Neuronal stem cell (in vitro differentiated cells): ENCODE data around the gene FRMD4B.

ENCODE experiments used
- DNase-seq: peaks from one replicate; pipeline ENCODE4 v3.0.0-alpha.2; 2013; ENCODE audit warnings: low spot score
- H2AFZ ChIP-seq: one replicate; pipeline ENCODE4 v1.6.1; 2013; ENCODE audit warnings: mild to moderate bottlenecking, low read length, inconsistent platforms
- H2AK5ac ChIP-seq: 2 replicates; pipeline ENCODE4 v1.6.1; 2013; ENCODE audit warnings: low read depth, mild to moderate bottlenecking, inconsistent platforms, low read length, moderate library complexity, mixed read lengths
- H2BK120ac ChIP-seq: 2 replicates; pipeline ENCODE4 v1.6.1; 2013; ENCODE audit warnings: low read depth, mild to moderate bottlenecking, inconsistent platforms, low read length, moderate library complexity, mixed read lengths
- H2BK12ac ChIP-seq: one replicate; pipeline ENCODE4 v1.6.1; 2013; ENCODE audit warnings: low read length, inconsistent platforms
- H2BK15ac ChIP-seq: 2 replicates; pipeline ENCODE4 v1.6.1; 2013; ENCODE audit warnings: mild to moderate bottlenecking, low read length, inconsistent platforms, mixed read lengths
- H2BK5ac ChIP-seq: one replicate; pipeline ENCODE4 v1.6.1; 2013; ENCODE audit warnings: inconsistent platforms, mild to moderate bottlenecking, low read length, moderate library complexity
- H3K14ac ChIP-seq: one replicate; pipeline ENCODE4 v1.6.1; 2013; ENCODE audit warnings: low read length, inconsistent platforms
- H3K18ac ChIP-seq: 2 replicates; pipeline ENCODE4 v1.6.1; 2013; ENCODE audit warnings: low read length, inconsistent platforms
- H3K23ac ChIP-seq: 2 replicates; pipeline ENCODE4 v1.6.1; 2013; ENCODE audit warnings: low read depth, mild to moderate bottlenecking, mixed read lengths, low read length, inconsistent platforms; ENCODE audit not compliant: poor library complexity
- H3K27ac ChIP-seq: replicated peaks from 3 replicates; pipeline ENCODE4 v1.5.1; 2013; ENCODE audit warnings: low read length, inconsistent platforms
- H3K27me3 ChIP-seq, 3 experiments: 2 replicates each; pipeline ENCODE4 v1.6.1; 2013; ENCODE audit warnings: low read length in 3 of 3, mild to moderate bottlenecking in 2 of 3, inconsistent platforms in 1 of 3, low read depth in 1 of 3, mixed read lengths in 1 of 3, moderate library complexity in 1 of 3; ENCODE audit not compliant: control insufficient read depth in 3 of 3, insufficient read depth in 3 of 3
- H3K36me3 ChIP-seq, 2 donors: replicated peaks in 1 of 2; 2 replicates each; pipeline ENCODE4 v1.6.1; 2013; ENCODE audit warnings: low read length in 2 of 2; ENCODE audit not compliant: control insufficient read depth in 2 of 2, insufficient read depth in 2 of 2
- H3K4ac ChIP-seq: 2 replicates; pipeline ENCODE4 v1.6.1; 2013; ENCODE audit warnings: inconsistent platforms, mild to moderate bottlenecking, low read length, moderate library complexity
- H3K4me1 ChIP-seq, 2 donors: 1 replicate in 1 of 2; 2 replicates in 1 of 2; pipeline ENCODE4 v1.6.1; 2013; ENCODE audit warnings: low read length in 2 of 2, low read depth in 1 of 2; ENCODE audit not compliant: control insufficient read depth in 2 of 2, insufficient read depth in 1 of 2
- H3K4me2 ChIP-seq: one replicate; pipeline ENCODE4 v1.6.1; 2013; ENCODE audit warnings: mild to moderate bottlenecking, low read length, inconsistent platforms; ENCODE audit not compliant: insufficient read depth, poor library complexity, severe bottlenecking
- H3K4me3 ChIP-seq, 2 donors: 2 replicates each; pipeline ENCODE4 v1.5.1; 2013; ENCODE audit warnings: low read length in 2 of 2, mild to moderate bottlenecking in 2 of 2, inconsistent platforms in 1 of 2, moderate library complexity in 1 of 2
- H3K79me1 ChIP-seq: one replicate; pipeline ENCODE4 v1.6.1; 2013; ENCODE audit warnings: low read depth, mild to moderate bottlenecking, inconsistent platforms, low read length, moderate library complexity
- H3K9ac ChIP-seq: one replicate; pipeline ENCODE4 v1.6.1; 2013; ENCODE audit warnings: mild to moderate bottlenecking, low read depth, low read length, inconsistent platforms; ENCODE audit not compliant: poor library complexity
- H3K9me3 ChIP-seq, 2 donors: replicated peaks in 1 of 2; 2 replicates each; pipeline versions ENCODE3 to v1.6.1; 2013; ENCODE audit warnings: low read length in 2 of 2, mild to moderate bottlenecking in 2 of 2, inconsistent platforms in 1 of 2, low read depth in 1 of 2, mixed read lengths in 1 of 2, moderate library complexity in 1 of 2; ENCODE audit not compliant: control insufficient read depth in 2 of 2, insufficient read depth in 1 of 2
- H4K8ac ChIP-seq: one replicate; pipeline ENCODE4 v1.6.1; 2013; ENCODE audit warnings: low read depth, mild to moderate bottlenecking, inconsistent platforms, low read length, moderate library complexity
- H4K91ac ChIP-seq: one replicate; pipeline ENCODE4 v1.6.1; 2013; ENCODE audit warnings: low read length, low read depth, mild to moderate bottlenecking, inconsistent platforms; ENCODE audit not compliant: poor library complexity
- WGBS, 2 donors: extraction: QIAGEN DNeasy Blood & Tissue Kit; methylation state at CpG; one replicate each; pipeline ENCODE4 v1.1.7; 2013; ENCODE audit warnings: missing lambda C conversion rate in 2 of 2, mixed read lengths in 1 of 2; ENCODE audit not compliant: insufficient read length in 2 of 2, insufficient replicate concordance in 1 of 2; ENCODE audit errors: extremely low coverage in 2 of 2; 5-methylcytosine and 5-hydroxymethylcytosine counted together

FRMD4B gene

GRCh38 chr3:69376731-69377130 lies 9.2 kb downstream of the FRMD4B start:
- Histone ChIP-seq H3K23ac (no peak overlapping the region), H3K4ac (no peak overlapping the region), H3K4me3 (no peak overlapping the region), H3K27me3 (peaks cover 0 to 7% (median 0%) of the 10 kb centered on the region in 3 experiments), H3K9me3 (no peaks in the 10 kb centered on the region), H4K91ac (no peak overlapping the region), H3K4me2 (no peak overlapping the region), H3K18ac (no peak overlapping the region), H2BK12ac (no peak overlapping the region), H4K8ac (no peak overlapping the region), H3K14ac (no peak overlapping the region), H2BK15ac (no peak overlapping the region), H3K4me1 (no peaks in the 10 kb centered on the region), H3K9ac (no peak overlapping the region), H3K36me3 (no peaks in the 10 kb centered on the region), H2BK5ac (no peak overlapping the region), H2BK120ac (no peak overlapping the region), H3K27ac (no peak overlapping the region), H2AFZ (no peak overlapping the region), H2AK5ac (no peak overlapping the region), H3K79me1 (no peaks in the 10 kb centered on the region)
- no peak for DNase-seq
- WGBS, 2 donors: no CpG with 5 or more reads among the region's 2 CpGs

- H3K23ac ChIP-seq: no peak overlapping the region
Measured at GRCh38 chr3:69371816-69372215, 14.1 kb downstream of the FRMD4B start.

GRCh38 chr3:69370901-69371301 lies 15.0 kb downstream of the FRMD4B start:
- Histone ChIP-seq H3K23ac (no peak overlapping the region), H3K9me3 (no peaks in the 10 kb centered on the region), H2BK12ac (no peak overlapping the region), H3K4me1 (no peaks in the 10 kb centered on the region), H3K4me2 (no peak overlapping the region), H4K91ac (no peak overlapping the region), H3K36me3 (no peaks in the 10 kb centered on the region), H2BK120ac (no peak overlapping the region), H3K9ac (no peak overlapping the region), H3K4me3 (no peak overlapping the region), H3K14ac (no peak overlapping the region), H2AK5ac (no peak overlapping the region), H2AFZ (no peak overlapping the region), H3K27ac (no peak overlapping the region), H4K8ac (no peak overlapping the region), H3K79me1 (no peaks in the 10 kb centered on the region), H3K4ac (no peak overlapping the region), H3K27me3 (no peaks in the 10 kb centered on the region), H2BK15ac (no peak overlapping the region), H2BK5ac (no peak overlapping the region), H3K18ac (no peak overlapping the region)
- no CpG with 5 or more reads among the region's 2 CpGs for WGBS, 2 donors
- DNase-seq: no peak

More at GRCh38 chr3:69371816-69372215, 14.1 kb downstream of the FRMD4B start:
- Histone ChIP-seq H3K18ac (no peak overlapping the region), H3K4ac (no peak overlapping the region), H3K9me3 (no peaks in the 10 kb centered on the region), H2BK15ac (no peak overlapping the region), H2BK5ac (no peak overlapping the region), H3K79me1 (no peaks in the 10 kb centered on the region), H4K8ac (no peak overlapping the region), H3K4me1 (no peaks in the 10 kb centered on the region), H2AFZ (no peak overlapping the region), H3K27ac (no peak overlapping the region), H2BK120ac (no peak overlapping the region), H3K4me3 (no peak overlapping the region), H3K9ac (no peak overlapping the region), H4K91ac (no peak overlapping the region), H2BK12ac (no peak overlapping the region), H3K4me2 (no peak overlapping the region), H3K14ac (no peak overlapping the region), H3K36me3 (no peaks in the 10 kb centered on the region), H3K27me3 (no peaks in the 10 kb centered on the region), H2AK5ac (no peak overlapping the region)
- no peak for DNase-seq
- WGBS, 2 donors: no CpG with 5 or more reads among the region's 5 CpGs

- Histone ChIP-seq H3K36me3 (no peaks in the 10 kb centered on the region), H4K91ac (no peak overlapping the region), H2BK12ac (no peak overlapping the region), H3K14ac (no peak overlapping the region), H4K8ac (no peak overlapping the region), H2AFZ (no peak overlapping the region), H2BK15ac (no peak overlapping the region), H3K4ac (no peak overlapping the region), H3K9me3 (no peaks in the 10 kb centered on the region), H3K4me1 (no peaks in the 10 kb centered on the region), H3K9ac (no peak overlapping the region), H3K27ac (no peak overlapping the region), H3K18ac (no peak overlapping the region), H3K4me3 (no peak overlapping the region), H3K4me2 (no peak overlapping the region), H3K79me1 (no peaks in the 10 kb centered on the region), H3K23ac (no peak overlapping the region), H2AK5ac (no peak overlapping the region), H2BK120ac (no peak overlapping the region), H2BK5ac (no peak overlapping the region), H3K27me3 (no peaks in the 10 kb centered on the region)
- no peak for DNase-seq
- no CpG with 5 or more reads among the region's 17 CpGs for WGBS, 2 donors
Measured at GRCh38 chr3:69370156-69370883, 15.6 kb downstream of the FRMD4B start.
